Ovary (tissue), 9 donors: Measurements from ENCODE around the gene FAM187B. TPM values are rescaled to one million over a fixed set of nuclear protein-coding genes. Genes with fewer than 3 reads are reported as not detected.

Experiments
- DNase-seq, 5 donors: peaks; one replicate each; pipeline ENCODE4 v3.0.0-alpha.2; 2019 to 2020
- H3K27ac ChIP-seq, 2 donors: fragments of 200-600 bp; one replicate each; pipeline versions ENCODE4 v1.5.1 to v1.8.0; 2019 to 2022
- H3K27me3 ChIP-seq: fragments of 200-600 bp; one replicate; pipeline ENCODE4 v1.8.0; 2022
- H3K36me3 ChIP-seq: fragments of 200-600 bp; sonication (generic); one replicate; pipeline ENCODE4 v1.5.1; 2019
- H3K4me1 ChIP-seq: one replicate; pipeline ENCODE4 v1.8.1; 2013; ENCODE audit warnings: mild to moderate bottlenecking, moderate library complexity; ENCODE audit not compliant: insufficient read depth
- H3K4me3 ChIP-seq: fragments of 200-600 bp; sonication (generic); one replicate; pipeline ENCODE4 v1.5.1; 2017
- H3K9me3 ChIP-seq, 2 donors: fragments of 200-600 bp in 1 of 2; sonication (generic) in 1 of 2; one replicate each; pipeline versions ENCODE4 v1.5.1 to v1.8.1; 2013 to 2019; ENCODE audit warnings: mild to moderate bottlenecking in 1 of 2, moderate library complexity in 1 of 2
- EP300 ChIP-seq: sonication (generic); formaldehyde crosslinking; IDR thresholded peaks from one replicate; pipeline ENCODE4 v1.6.1; 2017; ENCODE audit warnings: antibody characterized with exemption
- POLR2A ChIP-seq: fragments of 450-650 bp; IDR thresholded peaks from one replicate; pipeline ENCODE4 v1.6.1; 2017; ENCODE audit warnings: antibody characterized with exemption, mild to moderate bottlenecking, moderate library complexity
- WGBS, 3 donors: extraction: QIAGEN DNeasy Blood & Tissue Kit in 1 of 3; methylation state at CpG; one replicate each; pipeline versions ENCODE4 v1.1.5 to v1.1.7; 2013 to 2017; 5-methylcytosine and 5-hydroxymethylcytosine counted together
- intact Hi-C, 4 donors: fragments of 100-400 bp; cut with DNase I; formaldehyde crosslinking; loops; one replicate each; pipeline versions ENCODE4 v1.11.0 to v1.15.1; 2022 to 2023
- polyA plus RNA-seq, 2 donors: library from polyadenylated mRNA; stranded (reverse); fragments of 200-250 nt in 1 of 2; fragments of 350-450 nt in 1 of 2; fragmentation: Illumina TruSeq in 1 of 2; extraction: RNeasy Lipid Tissue Mini Kit (QIAGEN cat#74804) in 1 of 2; gene quantifications; one replicate each; pipeline ENCODE4 v1.2.3, GENCODE V29; 2013 to 2014
- total RNA-seq, 7 donors: library from RNA; depleted of rRNA in 2 of 7; stranded (reverse); fragments of >200 nt in 2 of 7; fragmentation: NEBNext Ultra II Directional in 3 of 7; extraction: Animal tissue kit (Norgen Biotek cat#: 25700) in 3 of 7; gene quantifications; one replicate each; pipeline versions ENCODE4 v1.1.0 to v1.2.4, GENCODE V29; 2016 to 2023
- TF ChIP-seq, protein P1 (sequence below), 3 donors: fragments of 450-650 bp in 2 of 3; fragments of 200-600 bp in 1 of 3; IDR thresholded peaks; one replicate each; pipeline versions ENCODE4 v1.5.1 to v1.8.0; 2016 to 2022; ENCODE audit warnings: antibody characterized with exemption in 3 of 3, mild to moderate bottlenecking in 1 of 3
- donor health status: DM: no; HTN: no; CAD: no; lungs with moderate emphysema.
- donor health status: DM: no; HTN: no; CAD: no.
- donor health status: Bipolar disorder and iron deficiency.
- donor health status: DM: yes; HTN: yes; CAD: no.
- donor health status: DM: no; HTN: no; CAD: no.
- donor health status: DM: yes; HTN: yes; CAD: no.

FAM187B gene
- total and polyA plus RNA-seq, 9 donors: 0.06 TPM; not detected in 8

DNA sequence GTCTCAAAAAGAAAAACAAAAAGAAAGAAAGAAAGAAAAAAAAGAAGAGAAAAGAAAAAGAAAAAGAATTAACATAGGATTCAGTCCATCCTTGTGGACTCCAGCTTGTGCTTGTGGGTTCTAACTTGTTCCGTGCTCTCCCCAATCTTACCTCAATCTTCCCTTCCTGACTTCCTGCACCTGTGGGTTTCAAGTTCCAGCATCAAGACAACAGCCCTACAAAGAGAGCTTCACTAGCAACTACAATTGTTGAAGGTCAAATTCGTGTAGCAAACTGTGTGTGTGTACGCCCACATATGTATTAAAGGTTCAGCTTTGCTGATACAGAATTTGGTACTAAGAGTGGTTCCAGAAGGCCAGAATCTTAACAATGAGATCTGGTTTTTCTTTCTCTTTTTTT, 48.7 kb downstream of the FAM187B start:
- peaks cover 0 to 8% of the 10 kb centered on the region in 2 donors for H3K9me3 ChIP-seq
- DNase-seq: no peak
- no peak for TF ChIP-seq EP300
- TF ChIP-seq, protein P1, sequence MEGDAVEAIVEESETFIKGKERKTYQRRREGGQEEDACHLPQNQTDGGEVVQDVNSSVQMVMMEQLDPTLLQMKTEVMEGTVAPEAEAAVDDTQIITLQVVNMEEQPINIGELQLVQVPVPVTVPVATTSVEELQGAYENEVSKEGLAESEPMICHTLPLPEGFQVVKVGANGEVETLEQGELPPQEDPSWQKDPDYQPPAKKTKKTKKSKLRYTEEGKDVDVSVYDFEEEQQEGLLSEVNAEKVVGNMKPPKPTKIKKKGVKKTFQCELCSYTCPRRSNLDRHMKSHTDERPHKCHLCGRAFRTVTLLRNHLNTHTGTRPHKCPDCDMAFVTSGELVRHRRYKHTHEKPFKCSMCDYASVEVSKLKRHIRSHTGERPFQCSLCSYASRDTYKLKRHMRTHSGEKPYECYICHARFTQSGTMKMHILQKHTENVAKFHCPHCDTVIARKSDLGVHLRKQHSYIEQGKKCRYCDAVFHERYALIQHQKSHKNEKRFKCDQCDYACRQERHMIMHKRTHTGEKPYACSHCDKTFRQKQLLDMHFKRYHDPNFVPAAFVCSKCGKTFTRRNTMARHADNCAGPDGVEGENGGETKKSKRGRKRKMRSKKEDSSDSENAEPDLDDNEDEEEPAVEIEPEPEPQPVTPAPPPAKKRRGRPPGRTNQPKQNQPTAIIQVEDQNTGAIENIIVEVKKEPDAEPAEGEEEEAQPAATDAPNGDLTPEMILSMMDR (IDR thresholded peaks at IDR 0.05): no peak
- TF ChIP-seq POLR2A: no peak
- no peaks in the 10 kb centered on the region for H3K27me3 ChIP-seq
- intact Hi-C loops: no loop called here
- 52 to 66% (median 53%) methylated on average over 3 of the region's 3 CpGs for WGBS, 3 donors
- H3K36me3 ChIP-seq: no peaks in the 10 kb centered on the region
- H3K4me3 ChIP-seq: no peak overlapping the region
- H3K27ac ChIP-seq: no peak overlapping the region
- no peaks in the 10 kb centered on the region for H3K4me1 ChIP-seq

DNA sequence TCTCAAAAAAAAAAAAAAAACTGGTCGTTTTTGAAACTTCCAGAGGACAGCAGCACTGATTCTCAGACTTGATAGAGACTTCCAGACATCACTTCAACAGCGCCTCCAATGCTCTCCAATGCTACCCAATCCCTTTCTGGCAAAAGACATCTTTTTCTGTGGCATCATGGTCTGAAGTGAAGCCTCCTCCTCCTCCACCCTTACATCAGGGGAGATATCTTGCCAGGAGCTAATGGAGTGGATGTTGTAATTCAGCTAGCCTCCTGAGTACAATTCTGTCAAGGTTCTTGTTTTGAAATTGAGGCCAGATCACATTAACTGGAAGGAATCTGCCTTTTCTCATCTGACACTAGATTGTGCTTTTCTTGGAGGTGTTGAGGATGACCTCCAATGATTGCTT, 49.8 kb downstream of the FAM187B start:
- Histone ChIP-seq H3K4me3 (no peak overlapping the region), H3K27ac (no peak overlapping the region), H3K4me1 (no peaks in the 10 kb centered on the region), H3K9me3 (peaks cover 0 to 8% of the 10 kb centered on the region in 2 donors), H3K27me3 (no peaks in the 10 kb centered on the region), H3K36me3 (no peaks in the 10 kb centered on the region)
- intact Hi-C loops: no loop called here
- WGBS, 3 donors: 48 to 65% (median 60%) methylated on average over 2 of the region's 2 CpGs
- TF ChIP-seq, protein P1 (IDR thresholded peaks at IDR 0.05): no peak
- no peak for TF ChIP-seq EP300
- TF ChIP-seq POLR2A: no peak
- DNase-seq: no peak

DNA sequence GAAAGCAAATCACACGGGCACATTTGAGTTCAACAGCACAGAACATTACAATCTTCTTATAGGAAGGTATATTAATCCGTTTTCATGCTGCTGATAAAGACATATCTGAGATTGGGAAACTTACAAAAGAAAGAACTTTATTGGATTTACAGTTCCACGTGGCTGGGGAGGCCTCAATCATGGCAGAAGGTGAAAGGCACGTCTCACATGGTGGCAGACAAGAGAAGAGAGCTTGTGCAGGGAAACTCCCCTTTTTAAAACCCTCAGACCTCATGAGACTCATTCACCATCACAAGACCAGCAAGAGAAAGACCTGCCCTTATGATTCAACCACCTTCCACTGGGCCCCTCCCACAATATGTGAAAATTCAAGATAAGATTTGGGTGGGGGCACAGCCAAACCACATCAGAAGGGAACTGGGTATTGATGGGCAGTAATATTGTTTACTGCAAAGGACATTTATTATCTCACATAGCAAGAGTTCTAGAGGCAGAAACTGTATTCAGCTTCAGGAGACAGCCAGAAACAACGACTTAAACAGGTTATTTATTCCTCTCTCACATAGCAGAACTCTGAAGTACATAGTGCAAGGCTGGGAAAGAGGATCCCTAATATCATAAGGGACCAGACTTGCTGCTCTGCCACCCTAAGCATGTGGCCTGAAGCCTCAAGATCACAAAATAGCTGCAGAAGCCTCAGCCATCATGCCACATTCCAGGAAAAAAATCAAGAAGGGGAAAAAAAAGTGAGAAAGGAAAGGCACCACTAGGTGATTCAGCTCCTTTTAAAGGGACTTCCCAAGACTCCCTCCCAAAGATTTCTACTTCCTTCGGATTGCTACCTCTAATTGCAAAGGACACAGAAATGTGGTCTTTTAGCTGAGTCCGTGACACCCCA, 50.9 kb downstream of the FAM187B start:
- DNase-seq: no peak
- peaks cover 0 to 5% of the 10 kb centered on the region in 2 donors for H3K9me3 ChIP-seq
- H3K4me3 ChIP-seq: no peak overlapping the region
- no peaks in the 10 kb centered on the region for H3K4me1 ChIP-seq
- intact Hi-C loops: no loop called here
- H3K27ac ChIP-seq: no peak overlapping the region
- WGBS, 3 donors: 70 to 76% (median 71%) methylated on average over 7 of the region's 7 CpGs
- H3K27me3 ChIP-seq: no peaks in the 10 kb centered on the region
- TF ChIP-seq, protein P1 (IDR thresholded peaks at IDR 0.05): no peak
- TF ChIP-seq POLR2A (no peak), EP300 (no peak)
- no peaks in the 10 kb centered on the region for H3K36me3 ChIP-seq

DNA sequence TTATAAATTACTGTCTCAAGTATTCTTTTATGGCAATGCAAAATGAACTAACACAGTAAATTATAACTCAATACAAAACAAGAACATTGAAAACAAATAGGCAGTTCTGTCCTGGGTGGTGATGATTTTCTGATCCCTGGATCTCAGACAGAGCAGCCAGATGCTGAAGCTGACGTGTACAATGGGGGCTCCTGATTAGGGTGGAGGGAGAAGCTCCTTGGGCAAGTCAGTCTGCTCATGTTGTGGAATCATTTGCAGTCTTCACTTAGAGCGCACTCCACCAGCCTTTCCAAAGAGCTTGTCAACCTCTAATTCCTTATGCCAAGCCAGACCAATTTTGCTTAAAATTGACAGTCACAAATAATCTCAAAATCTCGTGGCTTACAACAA, 52.4 kb downstream of the FAM187B start:
- 52 to 59% (median 58%) methylated on average over 3 of the region's 3 CpGs for WGBS, 3 donors
- H3K4me3 ChIP-seq: no peak overlapping the region
- no peaks in the 10 kb centered on the region for H3K4me1 ChIP-seq
- H3K36me3 ChIP-seq: no peaks in the 10 kb centered on the region
- DNase-seq: no peak
- H3K9me3 ChIP-seq: no peaks in the 10 kb centered on the region
- H3K27ac ChIP-seq: no peak overlapping the region
- H3K27me3 ChIP-seq: no peaks in the 10 kb centered on the region
- intact Hi-C loops: no loop called here
- no peak for TF ChIP-seq EP300
- TF ChIP-seq, protein P1 (IDR thresholded peaks at IDR 0.05): no peak

Other genes starting within 250 kb of the FAM187B start
- gene GRAMD1A, start 228.4 kb downstream of the FAM187B start, total RNA-seq: 10 to 100 TPM; 58.3 to 93.7 (median 72.7) TPM
- 10 to 100 TPM; 44.5 to 71.6 TPM for gene GRAMD1A, start 228.4 kb downstream of the FAM187B start, polyA plus RNA-seq
- 10 to 100 TPM in 3 of 7 donors, 1 to 10 TPM in 3, under 1 TPM in 1; 0.83 to 13.9 (median 5.7) TPM for gene SCN1B, start 198.3 kb downstream of the FAM187B start, total RNA-seq
- gene SCN1B, start 198.3 kb downstream of the FAM187B start, polyA plus RNA-seq: 10 to 100 TPM in 1 of 2 donors, 1 to 10 TPM in 1; 3.6 to 10.6 TPM
- gene HPN, start 187.0 kb downstream of the FAM187B start, total RNA-seq: 10 to 100 TPM in 1 of 7 donors, 1 to 10 TPM in 5, under 1 TPM in 1; 0.45 to 21.1 (median 3.8) TPM
- gene HPN, start 187.0 kb downstream of the FAM187B start, polyA plus RNA-seq: under 1 TPM in 1 of 2 donors, not detected in 1; 0.42 TPM
- 10 to 100 TPM in 1 of 7 donors, 1 to 10 TPM in 4, under 1 TPM in 1, not detected in 1; 0.25 to 33.2 (median 4.1) TPM for gene FXYD3, start 112.9 kb downstream of the FAM187B start, total RNA-seq
- gene FXYD3, start 112.9 kb downstream of the FAM187B start, polyA plus RNA-seq: under 1 TPM in 1 of 2 donors, not detected in 1; 0.23 TPM
- gene LGI4, start 93.7 kb downstream of the FAM187B start, total RNA-seq: 1 to 10 TPM; 1.9 to 7.5 (median 3.8) TPM
- 10 to 100 TPM; 11.9 to 13.3 TPM for gene LGI4, start 93.7 kb downstream of the FAM187B start, polyA plus RNA-seq
- 100 to 1,000 TPM in 3 of 7 donors, 10 to 100 TPM in 4; 26.7 to 204 (median 95.8) TPM for gene FXYD1, start 89.9 kb downstream of the FAM187B start, total RNA-seq
- 100 to 1,000 TPM in 1 of 2 donors, 10 to 100 TPM in 1; 88.5 to 134 TPM for gene FXYD1, start 89.9 kb downstream of the FAM187B start, polyA plus RNA-seq
- 1 to 10 TPM in 3 of 7 donors, under 1 TPM in 3, not detected in 1; 0.30 to 2.8 (median 1.0) TPM for gene FXYD7, start 85.5 kb downstream of the FAM187B start, total RNA-seq
- under 1 TPM in 1 of 2 donors, not detected in 1; 0.38 TPM for gene FXYD7, start 85.5 kb downstream of the FAM187B start, polyA plus RNA-seq
- 10 to 100 TPM in 6 of 7 donors, 1 to 10 TPM in 1; 8.2 to 37.1 (median 17.9) TPM for gene FXYD5, start 74.0 kb downstream of the FAM187B start, total RNA-seq
- 10 to 100 TPM; 31.2 to 79.3 TPM for gene FXYD5, start 74.0 kb downstream of the FAM187B start, polyA plus RNA-seq
- 10 to 100 TPM in 4 of 7 donors, 1 to 10 TPM in 3; 7.2 to 69.8 (median 12.9) TPM for gene LSR, start 20.3 kb upstream of the FAM187B start, total RNA-seq
- gene LSR, start 20.3 kb upstream of the FAM187B start, polyA plus RNA-seq: 10 to 100 TPM in 1 of 2 donors, 1 to 10 TPM in 1; 3.3 to 13.4 TPM
- 100 to 1,000 TPM; 105 to 218 (median 159) TPM for gene USF2, start 40.2 kb upstream of the FAM187B start, total RNA-seq
- gene USF2, start 40.2 kb upstream of the FAM187B start, polyA plus RNA-seq: 100 to 1,000 TPM; 130 to 169 TPM
- 1 to 10 TPM in 3 of 7 donors, under 1 TPM in 2, not detected in 2; 0.43 to 4.0 (median 1.3) TPM for gene HAMP, start 53.8 kb upstream of the FAM187B start, total RNA-seq
- 1 to 10 TPM in 1 of 2 donors, not detected in 1; 1.1 TPM for gene HAMP, start 53.8 kb upstream of the FAM187B start, polyA plus RNA-seq
- gene MAG, start 63.4 kb upstream of the FAM187B start, total RNA-seq: 100 to 1,000 TPM in 3 of 7 donors, 10 to 100 TPM in 4; 58.0 to 146 (median 94.2) TPM
- gene MAG, start 63.4 kb upstream of the FAM187B start, polyA plus RNA-seq: 100 to 1,000 TPM in 1 of 2 donors, 1 to 10 TPM in 1; 1.1 to 106 TPM
- gene CD22, start 100.4 kb upstream of the FAM187B start, total RNA-seq: 100 to 1,000 TPM in 5 of 7 donors, 10 to 100 TPM in 2; 54.2 to 264 (median 137) TPM
- gene CD22, start 100.4 kb upstream of the FAM187B start, polyA plus RNA-seq: 10 to 100 TPM; 79.4 to 94.2 TPM
- gene FFAR1, start 119.2 kb upstream of the FAM187B start, total RNA-seq: 1 to 10 TPM in 5 of 7 donors, under 1 TPM in 2; 0.11 to 5.0 (median 1.8) TPM
- under 1 TPM; 0.32 to 0.67 TPM for gene FFAR1, start 119.2 kb upstream of the FAM187B start, polyA plus RNA-seq
- gene FFAR3, start 129.7 kb upstream of the FAM187B start, total RNA-seq: under 1 TPM in 4 of 7 donors, not detected in 3; 0.15 to 0.43 (median 0.21) TPM
- under 1 TPM in 1 of 2 donors, not detected in 1; 0.12 TPM for gene FFAR3, start 129.7 kb upstream of the FAM187B start, polyA plus RNA-seq
- gene GPR42, start 142.3 kb upstream of the FAM187B start, total RNA-seq: not detected
- not detected for gene GPR42, start 142.3 kb upstream of the FAM187B start, polyA plus RNA-seq
- under 1 TPM in 2 of 7 donors, not detected in 5; 0.20 to 0.32 TPM for gene FFAR2, start 219.5 kb upstream of the FAM187B start, total RNA-seq
- gene FFAR2, start 219.5 kb upstream of the FAM187B start, polyA plus RNA-seq: under 1 TPM; 0.32 to 0.47 TPM